ENCODE measurements around the gene MED22.

The MED22 gene

DNA sequence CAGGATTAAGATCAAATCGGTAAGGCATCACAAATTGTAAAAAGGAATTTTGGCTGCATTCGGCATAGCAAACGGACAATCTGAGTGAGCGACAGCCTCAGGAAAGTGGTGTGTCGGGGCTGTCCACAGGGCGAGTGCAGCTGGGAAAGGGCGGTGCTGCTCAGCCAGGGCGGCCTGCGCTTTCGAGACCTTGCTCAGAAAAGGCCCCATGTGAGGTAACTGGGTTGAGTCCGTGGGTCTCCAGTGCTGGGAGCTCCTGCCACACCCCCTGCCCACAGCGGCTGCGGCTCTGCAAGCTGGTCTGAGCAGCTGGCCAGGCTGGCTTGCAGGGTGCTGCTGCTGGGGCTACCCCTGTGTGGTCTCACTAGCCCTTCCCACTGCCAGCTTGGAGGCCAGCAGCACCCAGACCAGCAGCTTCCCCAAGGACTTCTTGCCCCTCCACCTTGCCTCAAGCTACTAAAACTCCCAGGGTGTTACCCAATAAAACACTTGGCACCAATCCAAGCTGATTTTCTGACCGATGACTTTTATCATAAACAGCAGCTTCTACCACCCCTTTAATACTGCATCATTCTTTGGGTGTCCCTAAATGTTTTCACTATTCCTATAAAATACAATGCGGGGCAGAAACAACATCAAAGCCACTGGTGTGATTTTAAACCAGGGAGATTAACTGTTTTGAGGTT, 14.6 kb upstream of the MED22 start:
- Histone ChIP-seq H3K27ac (ENCODE audit: low read depth, low read length) (no peak overlapping the region), H3F3A (ENCODE audit: control insufficient read depth, insufficient read depth) (peaks cover 6% of the 10 kb centered on the region; the same call in 1 of the 2 replicates), H3K79me2 (ENCODE audit: control insufficient read depth, low read length) (peaks cover 17% of the 10 kb centered on the region), H3K4me1 (ENCODE audit: control insufficient read depth, low read length) (peaks cover 4% of the 10 kb centered on the region), H3K36me3 (ENCODE audit: control insufficient read depth, low read length) (peaks cover 83% of the 10 kb centered on the region), H3K27me3 (ENCODE audit: control insufficient read depth, low read length) (no peaks in the 10 kb centered on the region), H4K20me1 (ENCODE audit: control insufficient read depth, insufficient read depth, low read depth, low read length) (0 out of 2 replicates have a peak, but pooled peaks cover 3% of the 10 kb centered on the region), H3K9me2 (replicated peaks; ENCODE audit: control insufficient read depth, low read length) (no peaks in the 10 kb centered on the region), H3K4me2 (ENCODE audit: low read length) (no peak overlapping the region), H3K9me3 (ENCODE audit: control insufficient read depth, insufficient read depth, low read length) (no peaks in the 10 kb centered on the region), H3K4me3 (ENCODE audit: low read length) (no peak overlapping the region)
- TF ChIP-seq EZH2phosphoT487 (IDR thresholded peaks at IDR 0.05; ENCODE audit: borderline replicate concordance, low read length), result no peak
- TF ChIP-seq, protein P1, sequence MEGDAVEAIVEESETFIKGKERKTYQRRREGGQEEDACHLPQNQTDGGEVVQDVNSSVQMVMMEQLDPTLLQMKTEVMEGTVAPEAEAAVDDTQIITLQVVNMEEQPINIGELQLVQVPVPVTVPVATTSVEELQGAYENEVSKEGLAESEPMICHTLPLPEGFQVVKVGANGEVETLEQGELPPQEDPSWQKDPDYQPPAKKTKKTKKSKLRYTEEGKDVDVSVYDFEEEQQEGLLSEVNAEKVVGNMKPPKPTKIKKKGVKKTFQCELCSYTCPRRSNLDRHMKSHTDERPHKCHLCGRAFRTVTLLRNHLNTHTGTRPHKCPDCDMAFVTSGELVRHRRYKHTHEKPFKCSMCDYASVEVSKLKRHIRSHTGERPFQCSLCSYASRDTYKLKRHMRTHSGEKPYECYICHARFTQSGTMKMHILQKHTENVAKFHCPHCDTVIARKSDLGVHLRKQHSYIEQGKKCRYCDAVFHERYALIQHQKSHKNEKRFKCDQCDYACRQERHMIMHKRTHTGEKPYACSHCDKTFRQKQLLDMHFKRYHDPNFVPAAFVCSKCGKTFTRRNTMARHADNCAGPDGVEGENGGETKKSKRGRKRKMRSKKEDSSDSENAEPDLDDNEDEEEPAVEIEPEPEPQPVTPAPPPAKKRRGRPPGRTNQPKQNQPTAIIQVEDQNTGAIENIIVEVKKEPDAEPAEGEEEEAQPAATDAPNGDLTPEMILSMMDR (IDR thresholded peaks at IDR 0.05; ENCODE audit: low read depth, low read length, poor library complexity, severe bottlenecking), result no peak

DNA sequence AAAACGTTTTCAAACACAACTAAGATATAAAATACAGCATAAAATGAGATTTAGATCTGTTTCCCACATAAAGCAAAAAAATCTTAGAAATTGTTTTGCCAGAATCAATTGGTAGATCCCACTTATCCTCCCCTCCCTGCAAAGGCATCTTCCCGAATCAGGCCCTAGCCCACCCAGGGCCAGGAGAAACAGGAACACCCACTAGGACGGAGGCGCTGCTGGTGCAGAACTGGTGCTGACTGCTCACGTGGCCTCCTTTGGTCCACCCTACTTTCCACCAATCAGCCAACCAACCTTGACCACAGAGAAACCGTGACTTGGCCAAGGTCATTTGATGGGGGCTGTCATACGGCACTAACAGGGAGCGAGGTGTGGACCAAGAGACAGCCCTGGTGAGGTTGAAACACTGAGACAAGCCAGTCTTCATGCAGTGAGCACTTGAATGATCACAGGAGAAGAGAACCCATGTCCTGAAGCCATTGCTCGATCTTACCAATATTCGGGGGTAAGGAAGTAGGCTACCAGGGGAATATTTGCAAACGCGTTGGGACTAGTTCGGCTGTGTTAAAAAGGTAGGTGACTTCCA, 13.7 kb upstream of the MED22 start:
- H3K27me3 ChIP-seq (ENCODE audit: control insufficient read depth, low read length), result no peaks in the 10 kb centered on the region
- no peak overlapping the region for H3K27ac ChIP-seq (ENCODE audit: low read depth, low read length)
- 0 out of 2 replicates have a peak, but pooled peaks cover 3% of the 10 kb centered on the region for H4K20me1 ChIP-seq (ENCODE audit: control insufficient read depth, insufficient read depth, low read depth, low read length)
- peaks cover 11% of the 10 kb centered on the region for H3K4me1 ChIP-seq (ENCODE audit: control insufficient read depth, low read length)
- H3K79me2 ChIP-seq (ENCODE audit: control insufficient read depth, low read length), result peaks cover 17% of the 10 kb centered on the region
- TF ChIP-seq, protein P1 (IDR thresholded peaks at IDR 0.05; ENCODE audit: low read depth, low read length, poor library complexity, severe bottlenecking), result no peak
- no peak for TF ChIP-seq EZH2phosphoT487 (IDR thresholded peaks at IDR 0.05; ENCODE audit: borderline replicate concordance, low read length)
- H3K36me3 ChIP-seq (ENCODE audit: control insufficient read depth, low read length), result peaks cover 75% of the 10 kb centered on the region
- H3F3A ChIP-seq (ENCODE audit: control insufficient read depth, insufficient read depth), result peaks cover 6% of the 10 kb centered on the region; the same call in 1 of the 2 replicates
- no peaks in the 10 kb centered on the region for H3K9me3 ChIP-seq (ENCODE audit: control insufficient read depth, insufficient read depth, low read length)
- no peaks in the 10 kb centered on the region for H3K9me2 ChIP-seq (replicated peaks; ENCODE audit: control insufficient read depth, low read length)
- H3K4me3 ChIP-seq (ENCODE audit: low read length), result no peak overlapping the region
- no peak overlapping the region for H3K4me2 ChIP-seq (ENCODE audit: low read length)

GRCh38 chr9:133360400-133361393, 12.8 kb upstream of the MED22 start:
- Histone ChIP-seq H3K9me2 (replicated peaks; ENCODE audit: control insufficient read depth, low read length) (no peaks in the 10 kb centered on the region), H3K27ac (ENCODE audit: low read depth, low read length) (no peak overlapping the region), H3K36me3 (ENCODE audit: control insufficient read depth, low read length) (peaks cover 66% of the 10 kb centered on the region), H3K4me3 (ENCODE audit: low read length) (no peak overlapping the region), H3F3A (ENCODE audit: control insufficient read depth, insufficient read depth) (peaks cover 10% of the 10 kb centered on the region; the same call in 1 of the 2 replicates), H3K79me2 (ENCODE audit: control insufficient read depth, low read length) (peaks cover 17% of the 10 kb centered on the region), H4K20me1 (ENCODE audit: control insufficient read depth, insufficient read depth, low read depth, low read length) (0 out of 2 replicates have a peak, but pooled peaks cover 3% of the 10 kb centered on the region), H3K4me2 (ENCODE audit: low read length) (no peak overlapping the region), H3K27me3 (ENCODE audit: control insufficient read depth, low read length) (no peaks in the 10 kb centered on the region), H3K9me3 (ENCODE audit: control insufficient read depth, insufficient read depth, low read length) (no peaks in the 10 kb centered on the region), H3K4me1 (ENCODE audit: control insufficient read depth, low read length) (peaks cover 12% of the 10 kb centered on the region)
- TF ChIP-seq EZH2phosphoT487 (IDR thresholded peaks at IDR 0.05; ENCODE audit: borderline replicate concordance, low read length), result no peak
- TF ChIP-seq, protein P1 (IDR thresholded peaks at IDR 0.05; ENCODE audit: low read depth, low read length, poor library complexity, severe bottlenecking), result no peak

Data from DOHH2 (cell line).